H1 (cell line): ENCODE measurements around the gene GKAP1. TPM values are rescaled to one million over a fixed set of nuclear protein-coding genes. Genes with fewer than 3 reads are reported as not detected.

ENCODE experiments used
- CTCF ChIA-PET: fragments of 300-600 bp; sonication (Branson Sonifier 250); formaldehyde crosslinking; loops from one replicate; lab custom pipeline; 2021; ENCODE audit not compliant: partially characterized antibody; lab: Charles Lee
- POLR2A ChIA-PET: fragments of 300-600 bp; sonication (Branson Sonifier 250); formaldehyde crosslinking; loops from one replicate; lab custom pipeline; 2021; ENCODE audit warnings: inconsistent platforms; ENCODE audit not compliant: partially characterized antibody; lab: Charles Lee
- DNase-seq, 2 experiments: peaks; one replicate each; pipeline versions ENCODE4 v3.0.0 to v3.0.0-alpha.2; 2010 to 2022; ENCODE audit warnings: low spot score in 2 of 2, low read depth in 1 of 2, mixed read lengths in 1 of 2
- FAIRE-seq: peaks from 2 replicates; lab custom pipeline; 2011; peaks lifted over from hg19 to GRCh38; lab: Jason Lieb, UNC
- H2AFZ ChIP-seq: 2 replicates; pipeline ENCODE4 v1.8.1; 2012; ENCODE audit warnings: low read length, inconsistent platforms
- H2AK5ac ChIP-seq: 2 replicates; pipeline ENCODE4 v1.6.1; 2013; ENCODE audit warnings: low read depth, low read length
- H2BK120ac ChIP-seq: replicated peaks from 2 replicates; pipeline ENCODE3; 2013; ENCODE audit warnings: low read depth, low read length, inconsistent platforms
- H2BK12ac ChIP-seq: 2 replicates; pipeline ENCODE4 v1.6.1; 2013; ENCODE audit warnings: low read depth, low read length
- H2BK15ac ChIP-seq: 2 replicates; pipeline ENCODE4 v1.6.1; 2013; ENCODE audit warnings: low read length
- H2BK20ac ChIP-seq: 2 replicates; pipeline ENCODE4 v1.6.1; 2013; ENCODE audit warnings: low read length
- H2BK5ac ChIP-seq: 2 replicates; pipeline ENCODE4 v1.6.1; 2013; ENCODE audit warnings: low read depth, low read length
- H3K14ac ChIP-seq: 2 replicates; pipeline ENCODE4 v1.6.1; 2013; ENCODE audit warnings: inconsistent platforms; ENCODE audit not compliant: insufficient read length
- H3K18ac ChIP-seq: 2 replicates; pipeline ENCODE4 v1.6.1; 2013; ENCODE audit warnings: low read length; ENCODE audit errors: extremely low read depth
- H3K23ac ChIP-seq: 2 replicates; pipeline ENCODE4 v1.6.1; 2013; ENCODE audit warnings: inconsistent platforms; ENCODE audit not compliant: insufficient read length
- H3K23me2 ChIP-seq: 2 replicates; pipeline ENCODE4 v1.6.1; 2013; ENCODE audit warnings: low read depth, low read length
- H3K27ac ChIP-seq: 2 replicates; pipeline ENCODE4 v1.6.1; 2011; ENCODE audit warnings: low read depth, low read length, inconsistent platforms
- H3K27me3 ChIP-seq, 4 experiments: replicated peaks in 1 of 4; 1 replicate in 1 of 4; 2 replicates in 3 of 4; pipeline versions ENCODE4 v1.6.1 to v1.8.1; 2011 to 2013; ENCODE audit warnings: low read length in 3 of 4, mild to moderate bottlenecking in 3 of 4, inconsistent platforms in 2 of 4, mixed read lengths in 2 of 4, moderate library complexity in 1 of 4; ENCODE audit not compliant: control insufficient read depth in 3 of 4, insufficient read depth in 3 of 4; ENCODE audit errors: extremely low read depth in 1 of 4
- H3K36me3 ChIP-seq, 4 experiments: 2 replicates each; pipeline versions ENCODE4 v1.6.1 to v1.8.1; 2011 to 2013; ENCODE audit warnings: mild to moderate bottlenecking in 4 of 4, low read length in 3 of 4, moderate library complexity in 2 of 4, control low read depth in 1 of 4, inconsistent platforms in 1 of 4; ENCODE audit not compliant: insufficient read depth in 4 of 4, control insufficient read depth in 2 of 4
- H3K4ac ChIP-seq: replicated peaks from 2 replicates; pipeline ENCODE3; 2013; ENCODE audit warnings: low read length, low read depth, mixed read lengths, inconsistent platforms; ENCODE audit not compliant: insufficient read length
- H3K4me1 ChIP-seq, 4 experiments: replicated peaks in 1 of 4; 1 replicate in 1 of 4; 2 replicates in 3 of 4; pipeline versions ENCODE4 v1.6.1 to v1.8.1; 2011 to 2013; ENCODE audit warnings: low read length in 3 of 4, inconsistent platforms in 2 of 4, mixed read lengths in 1 of 4; ENCODE audit not compliant: insufficient read depth in 4 of 4, control insufficient read depth in 3 of 4
- H3K4me2 ChIP-seq, 2 experiments: 2 replicates each; pipeline versions ENCODE4 v1.6.1 to v1.8.1; 2011 to 2013; ENCODE audit warnings: low read depth in 2 of 2, low read length in 2 of 2, control low read depth in 1 of 2, inconsistent platforms in 1 of 2, mild to moderate bottlenecking in 1 of 2; ENCODE audit not compliant: insufficient read depth in 1 of 2
- H3K4me3 ChIP-seq, 4 experiments: fragments of 200-600, 300-600 bp in 1 of 4; sonication (generic), shearing (Covaris generic), sonication (Bioruptor Twin) in 1 of 4; 2 replicates each; pipeline versions ENCODE4 v1.5.1 to v1.8.1; 2011 to 2016; ENCODE audit warnings: low read length in 4 of 4, low read depth in 3 of 4, control low read depth in 2 of 4, inconsistent platforms in 2 of 4, mild to moderate bottlenecking in 2 of 4, mixed read lengths in 1 of 4, moderate library complexity in 1 of 4; ENCODE audit not compliant: insufficient read depth in 2 of 4; ENCODE audit errors: extremely low read depth in 1 of 4
- H3K56ac ChIP-seq: replicated peaks from 2 replicates; pipeline ENCODE3; 2013; ENCODE audit warnings: low read depth, mild to moderate bottlenecking, mixed read lengths, low read length, inconsistent platforms; ENCODE audit not compliant: insufficient read length
- H3K79me1 ChIP-seq: 2 replicates; pipeline ENCODE4 v1.6.1; 2013; ENCODE audit warnings: low read depth, low read length, control low read depth
- H3K79me2 ChIP-seq, 2 experiments: 2 replicates each; pipeline versions ENCODE4 v1.6.1 to v1.8.1; 2012 to 2013; ENCODE audit warnings: low read length in 2 of 2, mild to moderate bottlenecking in 2 of 2, inconsistent platforms in 1 of 2; ENCODE audit not compliant: insufficient read depth in 2 of 2, control insufficient read depth in 1 of 2
- H3K9ac ChIP-seq, 4 experiments: replicated peaks in 1 of 4; 1 replicate in 1 of 4; 2 replicates in 3 of 4; pipeline versions ENCODE4 v1.6.1 to v1.8.1; 2011 to 2013; ENCODE audit warnings: low read depth in 3 of 4, low read length in 3 of 4, control low read depth in 2 of 4, mild to moderate bottlenecking in 2 of 4, moderate library complexity in 2 of 4, inconsistent platforms in 1 of 4; ENCODE audit errors: extremely low read depth in 1 of 4
- H3K9me3 ChIP-seq, 2 experiments: 2 replicates each; pipeline versions ENCODE4 v1.6.1 to v1.8.1; 2012 to 2013; ENCODE audit warnings: mild to moderate bottlenecking in 2 of 2, moderate library complexity in 2 of 2, control low read depth in 1 of 2, inconsistent platforms in 1 of 2, low read depth in 1 of 2, low read length in 1 of 2, mixed read lengths in 1 of 2; ENCODE audit not compliant: insufficient read depth in 2 of 2
- H4K20me1 ChIP-seq, 2 experiments: replicated peaks in 1 of 2; 2 replicates each; pipeline versions ENCODE3 to v1.8.1; 2011 to 2013; ENCODE audit warnings: inconsistent platforms in 2 of 2, low read length in 2 of 2, mild to moderate bottlenecking in 1 of 2; ENCODE audit not compliant: insufficient read depth in 2 of 2, control insufficient read depth in 1 of 2
- H4K5ac ChIP-seq: 2 replicates; pipeline ENCODE4 v1.6.1; 2013; ENCODE audit warnings: low read length, low read depth, mixed read lengths, inconsistent platforms; ENCODE audit not compliant: insufficient read length
- H4K8ac ChIP-seq: 2 replicates; pipeline ENCODE4 v1.8.0; 2013; ENCODE audit warnings: mild to moderate bottlenecking, moderate library complexity, low read length, inconsistent platforms; ENCODE audit not compliant: insufficient read depth; ENCODE audit errors: extremely low read depth
- H4K91ac ChIP-seq: replicated peaks from 2 replicates; pipeline ENCODE3; 2013; ENCODE audit warnings: low read length, mixed read lengths, inconsistent platforms; ENCODE audit not compliant: insufficient read length
- ASH2L ChIP-seq: fragments of 200-600, 300-600 bp; sonication (generic); IDR thresholded peaks from one replicate; pipeline ENCODE4 v1.7.1; 2017; ENCODE audit warnings: low read length
- CHD2 ChIP-seq: IDR thresholded peaks from 2 replicates; pipeline ENCODE4 v1.6.1; 2012; ENCODE audit warnings: low read length, improper control_type of control experiment
- CREB1 ChIP-seq: IDR thresholded peaks from 2 replicates; pipeline ENCODE4 v1.6.1; 2012; ENCODE audit warnings: inconsistent platforms
- KDM5A ChIP-seq: fragments of 200-600 bp; IDR thresholded peaks from 2 replicates; pipeline ENCODE4 v1.7.1; 2012; ENCODE audit warnings: mild to moderate bottlenecking, low read length, inconsistent platforms, mixed read lengths
- NRF1 ChIP-seq: IDR thresholded peaks from 2 replicates; pipeline ENCODE4 v1.6.1; 2011; ENCODE audit warnings: mild to moderate bottlenecking, low read depth, low read length, improper control_type of control experiment
- RNF2 ChIP-seq: fragments of 200-900, 300-1000 bp; sonication (generic); IDR thresholded peaks from 2 replicates; pipeline ENCODE4 v1.7.1; 2016; ENCODE audit warnings: borderline replicate concordance, low read depth, mild to moderate bottlenecking, antibody characterized with exemption, low read length; ENCODE audit not compliant: poor library complexity, severe bottlenecking; ENCODE audit errors: missing control alignments
- SIN3A ChIP-seq, 2 experiments: IDR thresholded peaks in 1 of 2; conservative IDR thresholded peaks in 1 of 2; 2 replicates each; pipeline ENCODE4 v1.6.1; 2011 to 2012; ENCODE audit warnings: low read length in 2 of 2, improper control_type of control experiment in 1 of 2, low read depth in 1 of 2, mild to moderate bottlenecking in 1 of 2
- SP1 ChIP-seq: IDR thresholded peaks from 2 replicates; pipeline ENCODE4 v1.6.1; 2011; ENCODE audit warnings: low read depth, low read length
- TCF12 ChIP-seq: IDR thresholded peaks from 2 replicates; pipeline ENCODE4 v1.6.1; 2011; ENCODE audit warnings: low read depth, mild to moderate bottlenecking, low read length
- WGBS, 2 experiments: shearing (Covaris generic) in 1 of 2; methylation state at CpG; one replicate each; pipeline versions ENCODE4 v1.1.6 to v1.1.7; 2013 to 2015; ENCODE audit warnings: low lambda C conversion rate in 2 of 2, mixed read lengths in 2 of 2, inconsistent platforms in 1 of 2, low coverage in 1 of 2, missing lambda C conversion rate in 1 of 2; ENCODE audit not compliant: insufficient replicate concordance in 2 of 2, insufficient coverage in 1 of 2, insufficient read length in 1 of 2; ENCODE audit errors: extremely low coverage in 1 of 2, missing lambda C conversion rate in 1 of 2; 5-methylcytosine and 5-hydroxymethylcytosine counted together
- polyA plus RNA-seq, 7 experiments: library from polyadenylated mRNA; depleted of rRNA in 3 of 7; stranded (reverse) in 5 of 7; unstranded in 2 of 7; fragments of >200 nt in 5 of 7; fragments of 200-250 nt in 2 of 7; gene quantifications; 1 replicate in 5 of 7; 2 replicates in 1 of 7; 4 replicates in 1 of 7; pipeline versions ENCODE4 v1.2.1 to v1.2.3, GENCODE V29; 2011 to 2013; ENCODE audit warnings: missing spikeins in 2 of 7, mixed read lengths in 2 of 7
- total RNA-seq: library from RNA; stranded (reverse); fragmentation: NEBNext Ultra II Directional; extraction: Animal tissue kit (Norgen Biotek cat#: 25700); gene quantifications from 2 replicates; pipeline ENCODE4 v1.2.1, GENCODE V29; 2021
- TF ChIP-seq, protein P1 (sequence below): IDR thresholded peaks from 2 replicates; pipeline ENCODE4 v1.6.1; 2011; ENCODE audit warnings: low read depth, mild to moderate bottlenecking, low read length; ENCODE audit not compliant: insufficient read depth
- TF ChIP-seq, protein P2 (sequence below), 3 experiments: IDR thresholded peaks; 1 replicate in 2 of 3; 2 replicates in 1 of 3; pipeline versions ENCODE4 v1.5.1 to v1.6.1; 2011; ENCODE audit warnings: low read length in 3 of 3, mild to moderate bottlenecking in 3 of 3, inconsistent platforms in 2 of 3, low read depth in 1 of 3, moderate library complexity in 1 of 3; ENCODE audit not compliant: insufficient read depth in 1 of 3; ENCODE audit errors: control extremely low read depth in 1 of 3

Gene GKAP1
- total and polyA plus RNA-seq, 2 of the 8 experiments (the other 6 are each of a cell fraction or from before 2014, with no cell fraction given) = 0.97 to 5.3 TPM

DNA sequence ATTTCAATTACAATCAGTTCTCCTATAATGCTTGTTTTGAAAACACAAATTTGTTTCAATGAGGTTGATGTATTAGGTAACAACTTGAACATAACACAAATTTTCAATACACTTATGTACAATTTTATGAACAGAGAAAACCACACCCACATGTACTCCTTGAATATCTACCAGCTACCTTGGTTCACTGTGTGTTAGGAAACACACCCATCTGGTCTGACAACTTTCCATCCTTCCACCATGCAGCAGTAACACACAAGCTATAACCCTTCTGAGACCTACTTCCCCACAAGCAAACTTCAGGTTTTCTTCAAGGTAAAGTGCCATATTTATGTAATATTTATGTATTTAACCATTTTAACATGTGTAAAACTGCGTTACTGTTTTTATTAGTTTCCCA lies 73.4 kb downstream of the GKAP1 start:
- no peak overlapping the region for H3K14ac ChIP-seq
- H3K27ac ChIP-seq = no peak overlapping the region
- H2BK12ac ChIP-seq = no peak overlapping the region
- no peak overlapping the region for H2BK20ac ChIP-seq
- no peak overlapping the region for H4K5ac ChIP-seq
- FAIRE-seq = no peak
- H4K8ac ChIP-seq = no peak overlapping the region
- no peaks in the 10 kb centered on the region for H3K79me1 ChIP-seq
- no peak for DNase-seq
- no peaks in the 10 kb centered on the region for H3K79me2 ChIP-seq
- H3K4me2 ChIP-seq = no peak overlapping the region
- WGBS, 2 experiments = 87% methylated on average over 1 of the region's 1 CpG; no CpG with 5 or more reads in 1 of the 2 experiments
- H3K56ac ChIP-seq = no peak overlapping the region
- H2AK5ac ChIP-seq = no peak overlapping the region
- H3K36me3 ChIP-seq = no peaks in the 10 kb centered on the region
- no peak overlapping the region for H3K23ac ChIP-seq
- H3K23me2 ChIP-seq = no peaks in the 10 kb centered on the region
- CTCF ChIA-PET = no interaction called here
- no peak for TF ChIP-seq CREB1
- no peak for TF ChIP-seq SP1
- TF ChIP-seq TCF12 = no peak
- TF ChIP-seq, protein P1, sequence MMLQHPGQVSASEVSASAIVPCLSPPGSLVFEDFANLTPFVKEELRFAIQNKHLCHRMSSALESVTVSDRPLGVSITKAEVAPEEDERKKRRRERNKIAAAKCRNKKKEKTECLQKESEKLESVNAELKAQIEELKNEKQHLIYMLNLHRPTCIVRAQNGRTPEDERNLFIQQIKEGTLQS = no peak
- TF ChIP-seq SIN3A (conservative IDR thresholded peaks at IDR 0.05 in 1 of 2, IDR thresholded peaks at IDR 0.05 in 1 of 2; ENCODE audit: low read depth in 1 of 2, low read length in 2 of 2) = no peak
- TF ChIP-seq RNF2 = no peak
- no peak for TF ChIP-seq KDM5A
- TF ChIP-seq, protein P2, sequence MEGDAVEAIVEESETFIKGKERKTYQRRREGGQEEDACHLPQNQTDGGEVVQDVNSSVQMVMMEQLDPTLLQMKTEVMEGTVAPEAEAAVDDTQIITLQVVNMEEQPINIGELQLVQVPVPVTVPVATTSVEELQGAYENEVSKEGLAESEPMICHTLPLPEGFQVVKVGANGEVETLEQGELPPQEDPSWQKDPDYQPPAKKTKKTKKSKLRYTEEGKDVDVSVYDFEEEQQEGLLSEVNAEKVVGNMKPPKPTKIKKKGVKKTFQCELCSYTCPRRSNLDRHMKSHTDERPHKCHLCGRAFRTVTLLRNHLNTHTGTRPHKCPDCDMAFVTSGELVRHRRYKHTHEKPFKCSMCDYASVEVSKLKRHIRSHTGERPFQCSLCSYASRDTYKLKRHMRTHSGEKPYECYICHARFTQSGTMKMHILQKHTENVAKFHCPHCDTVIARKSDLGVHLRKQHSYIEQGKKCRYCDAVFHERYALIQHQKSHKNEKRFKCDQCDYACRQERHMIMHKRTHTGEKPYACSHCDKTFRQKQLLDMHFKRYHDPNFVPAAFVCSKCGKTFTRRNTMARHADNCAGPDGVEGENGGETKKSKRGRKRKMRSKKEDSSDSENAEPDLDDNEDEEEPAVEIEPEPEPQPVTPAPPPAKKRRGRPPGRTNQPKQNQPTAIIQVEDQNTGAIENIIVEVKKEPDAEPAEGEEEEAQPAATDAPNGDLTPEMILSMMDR (IDR thresholded peaks at IDR 0.05; ENCODE audit: control extremely low read depth in 1 of 3, insufficient read depth in 1 of 3, low read depth in 1 of 3, low read length in 3 of 3) = no peak
- TF ChIP-seq NRF1 = no peak
- no peak for TF ChIP-seq CHD2
- TF ChIP-seq ASH2L = no peak
- H3K4me1 ChIP-seq = no peaks in the 10 kb centered on the region
- no peak overlapping the region for H2BK5ac ChIP-seq
- H3K4ac ChIP-seq = no peak overlapping the region
- no peak overlapping the region for H3K9ac ChIP-seq
- H3K4me3 ChIP-seq = no peak overlapping the region
- no peak overlapping the region for H3K18ac ChIP-seq
- H4K91ac ChIP-seq = no peak overlapping the region
- H2AFZ ChIP-seq = no peak overlapping the region
- no peaks in the 10 kb centered on the region for H3K9me3 ChIP-seq
- POLR2A ChIA-PET = no interaction called here
- H2BK120ac ChIP-seq = no peak overlapping the region
- H2BK15ac ChIP-seq = no peak overlapping the region
- no peaks in the 10 kb centered on the region for H4K20me1 ChIP-seq
- H3K27me3 ChIP-seq = no peaks in the 10 kb centered on the region
